VCaP (cell line): ENCODE results near the gene CORO7.

ENCODE experiments used
- H3K27ac ChIP-seq: fragments of 450-650 bp; 2 replicates; pipeline ENCODE4 v1.5.1; 2017
- CTCF ChIP-seq: fragments of 450-650 bp; conservative IDR thresholded peaks from 2 replicates; pipeline ENCODE4 v1.5.1; 2017; ENCODE audit warnings: mild to moderate bottlenecking, moderate library complexity

CORO7 gene

GRCh38 chr16:4404247-4404966 is 12.0 kb downstream of the CORO7 start:
- no peak overlapping the region for H3K27ac ChIP-seq
- peak; percentile 51 for TF ChIP-seq CTCF

GRCh38 chr16:4403133-4403949 is 13.1 kb downstream of the CORO7 start:
- no peak overlapping the region for H3K27ac ChIP-seq
- TF ChIP-seq CTCF, result no peak

GRCh38 chr16:4402439-4403132 is 13.8 kb downstream of the CORO7 start:
- TF ChIP-seq CTCF, result peak; percentile 86
- no peak overlapping the region; the same call in 1 of the 2 replicates for H3K27ac ChIP-seq

GRCh38 chr16:4401510-4401909 is 14.9 kb downstream of the CORO7 start:
- TF ChIP-seq CTCF, result no peak
- no peak overlapping the region for H3K27ac ChIP-seq

- no peak overlapping the region for H3K27ac ChIP-seq
- no peak for TF ChIP-seq CTCF
Observed at GRCh38 chr16:4401094-4401501, 15.3 kb downstream of the CORO7 start.

GRCh38 chr16:4399001-4399730 is 17.2 kb downstream of the CORO7 start:
- H3K27ac ChIP-seq, result no peak overlapping the region
- TF ChIP-seq CTCF, result no peak
